ENCODE results near the gene GALNT5. TPM values are rescaled to one million over a fixed set of nuclear protein-coding genes. Genes with fewer than 3 reads are reported as not detected.
"Not testable (repeated sequence)": the region's sequence is repeated elsewhere in the genome, so short reads cannot be mapped to it uniquely, and the experiment has no call there.

The GALNT5 gene
- polyA plus RNA-seq, 1 donor (not counting 4 experiments of a cell fraction or from before 2014, with no cell fraction given), result 8.3 TPM

DNA sequence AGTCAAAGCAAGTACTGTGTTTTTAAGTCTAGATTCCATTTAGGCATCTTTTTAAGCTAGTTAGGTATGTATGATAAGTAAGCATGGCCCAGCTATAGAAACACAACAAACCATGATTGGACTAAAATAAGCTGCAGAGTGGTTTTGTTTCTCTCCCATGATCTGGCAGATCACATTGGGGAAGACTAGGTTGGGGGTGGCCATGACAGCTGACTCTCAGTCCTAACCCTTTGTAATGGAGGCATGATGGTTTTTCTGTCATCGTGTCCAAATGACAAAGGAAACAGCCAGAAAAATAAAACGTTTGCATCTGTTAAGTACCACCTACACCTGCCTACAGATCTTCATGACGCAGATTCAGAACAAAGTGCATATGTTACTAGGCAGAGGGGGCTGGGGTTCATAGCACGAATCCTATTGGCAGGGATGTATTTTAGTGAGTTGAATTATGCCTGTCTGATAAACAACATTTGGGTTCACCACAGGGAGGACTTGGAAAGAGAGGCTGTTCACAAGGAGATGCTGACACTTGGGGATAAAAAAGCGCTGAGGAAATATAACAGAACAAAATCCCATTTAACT is 33.8 kb upstream of the GALNT5 start:
- no peak overlapping the region for H2AFZ ChIP-seq (ENCODE audit: control insufficient read depth, low read length)
- TF ChIP-seq, protein P1, sequence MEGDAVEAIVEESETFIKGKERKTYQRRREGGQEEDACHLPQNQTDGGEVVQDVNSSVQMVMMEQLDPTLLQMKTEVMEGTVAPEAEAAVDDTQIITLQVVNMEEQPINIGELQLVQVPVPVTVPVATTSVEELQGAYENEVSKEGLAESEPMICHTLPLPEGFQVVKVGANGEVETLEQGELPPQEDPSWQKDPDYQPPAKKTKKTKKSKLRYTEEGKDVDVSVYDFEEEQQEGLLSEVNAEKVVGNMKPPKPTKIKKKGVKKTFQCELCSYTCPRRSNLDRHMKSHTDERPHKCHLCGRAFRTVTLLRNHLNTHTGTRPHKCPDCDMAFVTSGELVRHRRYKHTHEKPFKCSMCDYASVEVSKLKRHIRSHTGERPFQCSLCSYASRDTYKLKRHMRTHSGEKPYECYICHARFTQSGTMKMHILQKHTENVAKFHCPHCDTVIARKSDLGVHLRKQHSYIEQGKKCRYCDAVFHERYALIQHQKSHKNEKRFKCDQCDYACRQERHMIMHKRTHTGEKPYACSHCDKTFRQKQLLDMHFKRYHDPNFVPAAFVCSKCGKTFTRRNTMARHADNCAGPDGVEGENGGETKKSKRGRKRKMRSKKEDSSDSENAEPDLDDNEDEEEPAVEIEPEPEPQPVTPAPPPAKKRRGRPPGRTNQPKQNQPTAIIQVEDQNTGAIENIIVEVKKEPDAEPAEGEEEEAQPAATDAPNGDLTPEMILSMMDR (optimal IDR thresholded peaks at IDR 0.05 in 1 of 3, IDR thresholded peaks at IDR 0.05 in 1 of 3, conservative IDR thresholded peaks at IDR 0.05 in 1 of 3; ENCODE audit: extremely low read depth in 1 of 3, insufficient read depth in 2 of 3, low read length in 3 of 3), result no peak
- no peak for TF ChIP-seq EZH2 (IDR thresholded peaks at IDR 0.05; ENCODE audit: low read length)
- no peaks in the 10 kb centered on the region for H3K79me2 ChIP-seq (ENCODE audit: control insufficient read depth, insufficient read depth, low read length)
- DNase-seq (ENCODE audit: low read depth, low spot score), result no peak
- H3K4me3 ChIP-seq (ENCODE audit: control insufficient read depth in 2 of 3, extremely low read depth in 1 of 3, insufficient read depth in 2 of 3, low read depth in 1 of 3, low read length in 3 of 3), result no peak overlapping the region
- H3K36me3 ChIP-seq (ENCODE audit: control insufficient read depth in 2 of 2, extremely low read depth in 1 of 2, insufficient read depth in 2 of 2, low read length in 2 of 2), result no peaks in the 10 kb centered on the region
- H3K4me2 ChIP-seq (ENCODE audit: control insufficient read depth, extremely low read depth, insufficient read depth, low read depth, low read length), result no peak overlapping the region
- dilution Hi-C loops (cut with MboI; ENCODE audit: extremely low pct_ligation_motif_present, low sequenced_read_pairs), result no loop called here
- H3K9ac ChIP-seq (ENCODE audit: control insufficient read depth, extremely low read depth, insufficient read depth, low read length), result no peak overlapping the region
- H4K20me1 ChIP-seq (ENCODE audit: control insufficient read depth, extremely low read depth, insufficient read depth, low read length), result no peaks in the 10 kb centered on the region
- no peak overlapping the region for H3K27ac ChIP-seq (ENCODE audit: control insufficient read depth, insufficient read depth, low read length)
- FAIRE-seq, result no peak
- H3K4me1 ChIP-seq (ENCODE audit: control insufficient read depth, extremely low read depth, insufficient read depth, low read length), result no peaks in the 10 kb centered on the region
- no peaks in the 10 kb centered on the region for H3K27me3 ChIP-seq (ENCODE audit: control insufficient read depth, extremely low read depth, insufficient read depth, low read length)
- H3K9me1 ChIP-seq (ENCODE audit: control insufficient read depth, extremely low read depth, insufficient read depth, low read length), result no peaks in the 10 kb centered on the region
- H3K9me3 ChIP-seq (ENCODE audit: control insufficient read depth, low read depth, low read length), result no peaks in the 10 kb centered on the region

DNA sequence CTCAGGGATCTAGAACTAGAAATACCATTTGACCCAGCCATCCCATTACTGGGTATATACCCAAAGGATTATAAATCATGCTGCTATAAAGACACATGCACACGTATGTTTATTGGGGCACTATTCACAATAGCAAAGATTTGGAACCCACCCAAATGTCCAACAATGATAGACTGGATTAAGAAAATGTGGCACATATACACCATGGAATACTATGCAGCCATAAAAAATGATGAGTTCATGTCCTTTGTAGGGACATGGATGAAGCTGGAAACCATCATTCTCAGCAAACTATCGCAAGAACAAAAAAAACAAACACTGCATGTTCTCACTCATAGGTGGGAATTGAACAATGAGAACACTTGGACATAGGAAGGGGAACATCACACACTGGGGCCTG is 33.1 kb upstream of the GALNT5 start:
- H3K27me3 ChIP-seq (ENCODE audit: control insufficient read depth, extremely low read depth, insufficient read depth, low read length); H3K4me2 ChIP-seq (ENCODE audit: control insufficient read depth, extremely low read depth, insufficient read depth, low read depth, low read length); H3K27ac ChIP-seq (ENCODE audit: control insufficient read depth, insufficient read depth, low read length); H3K4me1 ChIP-seq (ENCODE audit: control insufficient read depth, extremely low read depth, insufficient read depth, low read length); H4K20me1 ChIP-seq (ENCODE audit: control insufficient read depth, extremely low read depth, insufficient read depth, low read length); H3K36me3 ChIP-seq (ENCODE audit: control insufficient read depth in 2 of 2, extremely low read depth in 1 of 2, insufficient read depth in 2 of 2, low read length in 2 of 2); DNase-seq (ENCODE audit: low read depth, low spot score); FAIRE-seq; dilution Hi-C loops (cut with MboI; ENCODE audit: extremely low pct_ligation_motif_present, low sequenced_read_pairs); H2AFZ ChIP-seq (ENCODE audit: control insufficient read depth, low read length); H3K79me2 ChIP-seq (ENCODE audit: control insufficient read depth, insufficient read depth, low read length); H3K9ac ChIP-seq (ENCODE audit: control insufficient read depth, extremely low read depth, insufficient read depth, low read length); H3K9me3 ChIP-seq (ENCODE audit: control insufficient read depth, low read depth, low read length); H3K4me3 ChIP-seq (ENCODE audit: control insufficient read depth in 2 of 3, extremely low read depth in 1 of 3, insufficient read depth in 2 of 3, low read depth in 1 of 3, low read length in 3 of 3); H3K9me1 ChIP-seq (ENCODE audit: control insufficient read depth, extremely low read depth, insufficient read depth, low read length): not testable (repeated sequence)

DNA sequence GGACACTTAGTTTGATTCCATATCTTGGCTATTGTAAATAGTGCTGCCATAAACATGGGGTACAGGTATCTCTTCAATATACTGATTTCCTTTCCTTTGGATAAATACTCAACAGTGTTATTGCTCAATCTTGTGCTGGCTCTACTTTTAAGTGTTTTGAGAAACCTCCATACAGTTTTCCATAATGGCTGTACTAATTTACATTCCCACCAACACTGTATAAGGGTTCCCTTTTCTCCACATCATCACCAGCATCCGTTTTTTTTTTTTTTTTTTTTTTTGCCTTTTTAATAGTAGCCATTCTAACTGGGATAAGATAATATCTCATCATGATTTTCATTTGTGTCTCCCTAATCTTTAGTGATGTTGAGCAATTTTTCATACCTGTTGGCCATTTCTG is 29.9 kb upstream of the GALNT5 start:
- Histone ChIP-seq H3K9ac (ENCODE audit: control insufficient read depth, extremely low read depth, insufficient read depth, low read length) (no peak overlapping the region), H3K27me3 (ENCODE audit: control insufficient read depth, extremely low read depth, insufficient read depth, low read length) (no peaks in the 10 kb centered on the region), H2AFZ (ENCODE audit: control insufficient read depth, low read length) (no peak overlapping the region), H3K36me3 (ENCODE audit: control insufficient read depth in 2 of 2, extremely low read depth in 1 of 2, insufficient read depth in 2 of 2, low read length in 2 of 2) (no peaks in the 10 kb centered on the region), H3K4me2 (ENCODE audit: control insufficient read depth, extremely low read depth, insufficient read depth, low read depth, low read length) (no peak overlapping the region), H3K4me3 (ENCODE audit: control insufficient read depth in 2 of 3, extremely low read depth in 1 of 3, insufficient read depth in 2 of 3, low read depth in 1 of 3, low read length in 3 of 3) (no peak overlapping the region), H3K27ac (ENCODE audit: control insufficient read depth, insufficient read depth, low read length) (no peak overlapping the region), H4K20me1 (ENCODE audit: control insufficient read depth, extremely low read depth, insufficient read depth, low read length) (no peaks in the 10 kb centered on the region), H3K79me2 (ENCODE audit: control insufficient read depth, insufficient read depth, low read length) (no peaks in the 10 kb centered on the region), H3K9me3 (ENCODE audit: control insufficient read depth, low read depth, low read length) (no peaks in the 10 kb centered on the region), H3K9me1 (ENCODE audit: control insufficient read depth, extremely low read depth, insufficient read depth, low read length) (no peaks in the 10 kb centered on the region), H3K4me1 (ENCODE audit: control insufficient read depth, extremely low read depth, insufficient read depth, low read length) (no peaks in the 10 kb centered on the region)
- dilution Hi-C loops (cut with MboI; ENCODE audit: extremely low pct_ligation_motif_present, low sequenced_read_pairs), result no loop called here
- TF ChIP-seq EZH2 (IDR thresholded peaks at IDR 0.05; ENCODE audit: low read length), result no peak
- TF ChIP-seq, protein P1 (optimal IDR thresholded peaks at IDR 0.05 in 1 of 3, IDR thresholded peaks at IDR 0.05 in 1 of 3, conservative IDR thresholded peaks at IDR 0.05 in 1 of 3; ENCODE audit: extremely low read depth in 1 of 3, insufficient read depth in 2 of 3, low read length in 3 of 3), result no peak
- FAIRE-seq (no peak), DNase-seq (ENCODE audit: low read depth, low spot score) (no peak)
